DOHH2 (cell line): ENCODE data around the gene LCOR.

Source experiments
- EZH2phosphoT487 ChIP-seq: fragments of 200-600 bp; sonication (generic); IDR thresholded peaks from 2 replicates; pipeline ENCODE4 v1.6.1; 2017; ENCODE audit warnings: borderline replicate concordance, mild to moderate bottlenecking, antibody characterized with exemption, low read length, moderate library complexity, mixed read lengths
- TF ChIP-seq, protein P1 (sequence below): fragments of 200-600 bp; sonication (generic); IDR thresholded peaks from one replicate; pipeline ENCODE4 v1.5.1; 2014; ENCODE audit warnings: antibody characterized with exemption, mild to moderate bottlenecking, low read depth, low read length; ENCODE audit not compliant: poor library complexity, severe bottlenecking

DNA sequence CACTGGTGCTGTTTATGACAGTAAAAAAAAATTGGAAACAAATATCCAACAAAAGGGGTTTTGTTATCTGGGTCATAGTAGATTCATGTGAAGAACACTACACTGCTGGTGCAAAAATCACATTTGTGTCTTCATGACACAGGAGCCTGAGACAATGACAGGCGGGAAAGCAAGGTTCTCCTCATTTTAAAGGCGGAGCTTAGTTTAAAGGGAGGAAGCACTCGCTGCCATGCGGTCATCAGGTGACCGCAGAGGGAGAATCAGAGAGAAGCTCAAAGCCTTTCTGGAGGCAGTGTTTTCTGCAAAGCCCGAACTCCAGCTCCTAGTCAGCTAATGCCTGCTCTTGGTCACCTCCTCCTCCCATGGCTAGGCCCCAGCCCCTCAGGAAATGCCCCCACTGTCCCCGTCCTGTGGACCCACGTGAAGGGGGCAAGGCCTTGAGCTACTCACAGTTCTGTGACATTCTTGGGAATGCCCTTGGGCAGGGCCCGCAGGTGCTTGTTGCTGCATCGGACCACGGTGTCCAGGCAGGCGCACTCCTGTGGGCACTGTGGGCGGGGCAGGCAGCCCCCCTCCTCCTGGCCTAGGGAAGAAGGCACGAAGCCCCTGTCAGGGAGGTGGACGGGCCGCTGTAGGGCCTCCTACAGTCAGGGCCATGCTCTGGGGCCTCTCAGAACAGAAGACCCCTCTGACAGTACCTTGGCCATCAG, 207.6 kb downstream of the LCOR start:
- TF ChIP-seq, protein P1, sequence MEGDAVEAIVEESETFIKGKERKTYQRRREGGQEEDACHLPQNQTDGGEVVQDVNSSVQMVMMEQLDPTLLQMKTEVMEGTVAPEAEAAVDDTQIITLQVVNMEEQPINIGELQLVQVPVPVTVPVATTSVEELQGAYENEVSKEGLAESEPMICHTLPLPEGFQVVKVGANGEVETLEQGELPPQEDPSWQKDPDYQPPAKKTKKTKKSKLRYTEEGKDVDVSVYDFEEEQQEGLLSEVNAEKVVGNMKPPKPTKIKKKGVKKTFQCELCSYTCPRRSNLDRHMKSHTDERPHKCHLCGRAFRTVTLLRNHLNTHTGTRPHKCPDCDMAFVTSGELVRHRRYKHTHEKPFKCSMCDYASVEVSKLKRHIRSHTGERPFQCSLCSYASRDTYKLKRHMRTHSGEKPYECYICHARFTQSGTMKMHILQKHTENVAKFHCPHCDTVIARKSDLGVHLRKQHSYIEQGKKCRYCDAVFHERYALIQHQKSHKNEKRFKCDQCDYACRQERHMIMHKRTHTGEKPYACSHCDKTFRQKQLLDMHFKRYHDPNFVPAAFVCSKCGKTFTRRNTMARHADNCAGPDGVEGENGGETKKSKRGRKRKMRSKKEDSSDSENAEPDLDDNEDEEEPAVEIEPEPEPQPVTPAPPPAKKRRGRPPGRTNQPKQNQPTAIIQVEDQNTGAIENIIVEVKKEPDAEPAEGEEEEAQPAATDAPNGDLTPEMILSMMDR: no peak
- no peak for TF ChIP-seq EZH2phosphoT487
